ENCODE measurements around the gene MMP28.

Gene MMP28

GRCh38 chr17:35734396-35734795, 61.0 kb downstream of the MMP28 start:
- Mint-ChIP-seq H3K27me3 (ENCODE audit: low read depth) (peaks cover 30% of the 10 kb centered on the region), H3K4me1 (ENCODE audit: low read depth) (peaks cover 10% of the 10 kb centered on the region), H3K27ac (no peak overlapping the region), H3K9me3 (no peaks in the 10 kb centered on the region), H3K36me3 (ENCODE audit: low read depth) (peaks cover 9% of the 10 kb centered on the region), H3K4me3 (no peak overlapping the region)

DNA sequence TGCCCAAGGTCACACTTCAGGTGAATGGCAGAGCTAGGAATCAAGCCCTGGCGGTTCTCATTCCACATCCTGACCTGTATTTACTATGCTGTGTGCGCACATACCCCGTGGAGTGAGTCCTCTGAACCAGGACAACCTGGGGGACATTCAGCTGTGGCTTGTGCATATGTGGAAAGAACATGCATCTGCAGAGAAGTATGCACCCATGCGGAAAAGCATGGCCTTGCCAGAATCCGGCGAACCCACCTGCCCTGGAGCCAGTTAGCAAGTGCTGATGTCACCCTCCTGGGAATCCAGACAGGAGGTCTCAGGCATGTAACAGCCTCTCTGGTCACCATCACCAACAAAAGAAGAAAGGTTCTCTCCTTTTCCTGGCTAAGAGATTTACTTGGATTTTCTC, 62.1 kb downstream of the MMP28 start:
- Mint-ChIP-seq H3K4me3 (no peak overlapping the region), H3K9me3 (no peaks in the 10 kb centered on the region), H3K27ac (no peak overlapping the region), H3K36me3 (ENCODE audit: low read depth) (peaks cover 12% of the 10 kb centered on the region), H3K4me1 (ENCODE audit: low read depth) (peaks cover 10% of the 10 kb centered on the region), H3K27me3 (ENCODE audit: low read depth) (peaks cover 26% of the 10 kb centered on the region)

DNA sequence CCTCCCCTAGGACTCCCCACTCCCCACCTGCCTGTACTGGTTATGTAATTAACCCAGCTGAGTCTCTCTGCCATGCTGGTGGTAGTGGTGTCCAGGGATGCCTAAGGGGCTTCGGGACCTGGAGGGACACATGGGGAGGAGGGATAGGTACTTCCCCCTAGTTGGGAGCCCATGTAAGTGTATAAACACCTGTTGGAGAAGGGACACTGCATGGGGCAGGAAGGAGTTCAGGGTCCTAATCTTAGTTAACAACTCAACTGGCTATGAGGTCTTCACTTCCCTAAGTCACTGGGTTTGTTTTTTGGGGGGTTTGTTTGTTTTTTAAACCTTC, 62.7 kb downstream of the MMP28 start:
- Mint-ChIP-seq H3K4me1 (ENCODE audit: low read depth) (peaks cover 10% of the 10 kb centered on the region), H3K27me3 (ENCODE audit: low read depth) (peaks cover 26% of the 10 kb centered on the region), H3K9me3 (no peaks in the 10 kb centered on the region), H3K4me3 (no peak overlapping the region), H3K36me3 (ENCODE audit: low read depth) (peaks cover 15% of the 10 kb centered on the region), H3K27ac (no peak overlapping the region)

DNA sequence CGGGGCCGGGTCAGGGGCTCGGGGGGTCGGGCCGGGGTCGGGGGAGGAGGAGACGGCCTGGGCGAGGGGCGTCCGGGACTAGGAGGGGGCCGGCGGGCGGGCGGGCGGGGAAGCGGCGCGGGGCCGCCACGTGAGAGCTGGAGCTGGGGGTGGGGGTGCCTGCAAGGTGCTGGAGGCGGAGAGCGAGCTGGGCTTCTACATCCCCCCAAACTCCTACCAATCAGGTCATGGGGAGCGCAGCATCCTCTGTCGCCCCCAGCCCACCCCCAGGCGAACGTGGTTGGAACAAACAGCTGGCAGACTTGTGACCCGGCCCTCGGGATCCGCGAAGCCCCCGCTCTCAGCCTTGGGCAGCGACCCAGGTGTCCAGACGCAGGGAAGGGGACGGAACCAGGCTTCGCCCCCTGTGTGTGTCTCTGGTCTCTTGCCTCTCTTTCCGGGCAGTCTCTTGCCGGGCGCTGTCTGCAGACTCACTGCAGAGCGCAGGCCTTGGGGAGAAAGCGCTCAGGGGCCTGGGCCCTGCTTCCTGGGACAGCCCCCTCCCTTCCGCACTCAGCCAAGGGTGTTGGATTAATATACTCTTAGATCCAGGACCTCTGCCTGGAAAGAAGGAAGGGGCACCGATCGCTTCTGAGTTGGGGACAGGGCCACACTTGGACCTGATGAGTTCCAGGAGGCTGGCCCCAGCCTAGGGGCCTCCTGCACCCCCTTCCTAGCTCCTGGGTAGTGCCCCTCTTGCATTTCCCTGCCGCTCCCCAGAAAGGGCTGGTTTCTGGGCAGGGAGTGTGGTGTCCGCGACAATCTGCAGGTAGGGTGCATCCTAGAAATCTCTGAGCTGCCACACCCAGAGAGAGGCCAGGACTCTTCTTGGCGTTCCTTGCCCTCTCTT, 63.3 kb downstream of the MMP28 start:
- H3K4me3 Mint-ChIP-seq, result peak overlapping the region; percentile 31
- H3K36me3 Mint-ChIP-seq (ENCODE audit: low read depth), result peaks cover 15% of the 10 kb centered on the region
- H3K27ac Mint-ChIP-seq, result no peak overlapping the region
- peaks cover 10% of the 10 kb centered on the region for H3K4me1 Mint-ChIP-seq (ENCODE audit: low read depth)
- no peaks in the 10 kb centered on the region for H3K9me3 Mint-ChIP-seq
- peaks cover 26% of the 10 kb centered on the region for H3K27me3 Mint-ChIP-seq (ENCODE audit: low read depth)

DNA sequence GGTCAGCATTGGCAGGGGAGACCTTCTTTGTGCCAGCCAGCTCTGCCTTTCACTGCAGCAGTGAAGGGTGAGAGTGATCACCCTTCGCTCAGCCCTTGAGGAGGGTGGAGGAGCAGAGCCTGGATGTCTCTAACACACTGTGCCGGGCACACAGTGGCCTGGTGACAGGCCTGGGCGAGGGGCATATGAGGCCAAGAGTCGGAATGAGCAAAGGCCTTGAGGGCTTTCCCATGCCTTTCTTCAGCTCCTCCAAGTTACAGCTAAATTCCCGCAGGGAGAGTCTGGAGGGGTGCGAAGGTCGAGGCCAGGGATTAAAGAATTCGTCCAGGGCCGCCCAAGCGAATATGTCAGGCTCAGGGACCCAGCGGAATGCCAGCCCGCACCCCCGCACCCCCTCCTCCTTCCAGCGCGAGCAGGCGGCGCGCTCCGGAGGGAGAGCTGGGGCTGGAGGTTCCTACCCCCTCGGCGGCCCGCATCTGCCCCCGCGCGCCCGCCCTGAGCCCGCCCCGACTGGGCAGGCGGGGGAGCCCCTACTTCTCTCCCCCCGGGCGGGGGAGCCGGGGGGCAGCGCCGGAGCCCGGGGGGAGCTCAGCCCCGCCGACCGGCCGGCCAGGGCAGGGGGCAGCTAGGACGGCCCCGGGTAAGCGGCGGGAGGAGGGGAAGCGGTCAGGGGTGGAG, 64.1 kb downstream of the MMP28 start, which contains the start of gene RASL10B:
Gene RASL10B, plus strand, starts transcription at position 401 of the 678 bp plus-strand sequence. CDS start 3,546 bp downstream, outside the sequence.
- Mint-ChIP-seq H3K9me3 (no peaks in the 10 kb centered on the region), H3K36me3 (ENCODE audit: low read depth) (peaks cover 15% of the 10 kb centered on the region), H3K4me3 (peak within 1 kb of the TSS; percentile 40), H3K27ac (no peak within 1 kb of the TSS), H3K4me1 (ENCODE audit: low read depth) (peaks cover 10% of the 10 kb centered on the region), H3K27me3 (ENCODE audit: low read depth) (peaks cover 26% of the 10 kb centered on the region)

DNA sequence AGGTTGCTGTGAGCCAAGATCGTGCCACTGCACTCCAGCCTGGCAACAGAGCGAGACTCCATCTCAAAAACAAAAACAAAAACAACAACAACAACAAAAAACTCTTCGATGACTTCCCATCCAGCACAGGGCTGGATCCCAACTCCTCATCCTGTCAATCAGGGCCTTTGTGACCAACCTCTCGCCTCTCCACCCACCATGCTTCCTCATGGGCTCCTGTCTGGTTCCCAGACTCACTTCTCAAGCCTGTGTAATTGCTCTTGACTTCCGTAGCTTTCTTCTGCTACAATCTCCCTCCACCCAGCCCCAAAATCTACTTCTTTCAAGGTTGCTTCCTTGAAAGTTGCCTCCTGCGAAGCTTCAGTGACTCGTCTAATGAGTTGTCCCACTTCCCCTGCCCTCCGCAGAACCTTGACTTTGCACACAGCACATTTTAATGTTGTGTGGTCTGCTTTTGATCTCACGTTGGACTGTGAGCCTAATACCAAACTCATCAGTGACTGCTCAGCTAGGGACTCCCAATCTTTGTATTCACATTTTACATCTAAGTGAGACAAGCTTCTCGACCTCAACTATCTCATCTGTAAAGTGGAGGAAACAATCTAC, 64.9 kb downstream of the MMP28 start:
- no peak overlapping the region for H3K27ac Mint-ChIP-seq
- peaks cover 10% of the 10 kb centered on the region for H3K4me1 Mint-ChIP-seq (ENCODE audit: low read depth)
- H3K9me3 Mint-ChIP-seq, result no peaks in the 10 kb centered on the region
- H3K4me3 Mint-ChIP-seq, result peak overlapping the region; percentile 40
- H3K36me3 Mint-ChIP-seq (ENCODE audit: low read depth), result peaks cover 20% of the 10 kb centered on the region
- peaks cover 26% of the 10 kb centered on the region for H3K27me3 Mint-ChIP-seq (ENCODE audit: low read depth)

DNA sequence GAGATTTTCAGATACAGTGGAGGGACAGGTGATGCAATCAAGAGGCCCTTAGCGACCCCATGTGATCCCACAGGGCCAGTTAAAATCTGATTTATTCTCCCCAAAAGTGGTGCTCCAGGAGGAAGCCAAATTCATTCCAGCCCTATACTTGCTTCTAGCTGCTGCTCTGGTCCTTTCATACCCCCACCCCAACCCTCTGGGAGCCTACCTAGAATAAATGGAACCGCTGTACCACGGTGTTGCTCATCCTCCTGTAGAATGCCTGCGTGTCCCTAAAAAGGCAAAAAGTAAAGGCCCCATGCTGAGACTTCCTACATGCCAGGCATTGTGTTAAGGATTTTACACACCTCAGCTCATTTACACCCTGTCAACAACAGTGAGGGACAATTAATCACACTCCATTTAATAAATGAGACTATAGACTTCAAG, 66.0 kb downstream of the MMP28 start:
- H3K36me3 Mint-ChIP-seq (ENCODE audit: low read depth), result peaks cover 30% of the 10 kb centered on the region
- peaks cover 26% of the 10 kb centered on the region for H3K27me3 Mint-ChIP-seq (ENCODE audit: low read depth)
- no peak overlapping the region for H3K4me3 Mint-ChIP-seq
- H3K27ac Mint-ChIP-seq, result no peak overlapping the region
- no peaks in the 10 kb centered on the region for H3K9me3 Mint-ChIP-seq
- peaks cover 10% of the 10 kb centered on the region for H3K4me1 Mint-ChIP-seq (ENCODE audit: low read depth)

GRCh38 chr17:35728551-35728950, 66.9 kb downstream of the MMP28 start:
- no peak overlapping the region for H3K27ac Mint-ChIP-seq
- peaks cover 33% of the 10 kb centered on the region for H3K36me3 Mint-ChIP-seq (ENCODE audit: low read depth)
- no peak overlapping the region for H3K4me3 Mint-ChIP-seq
- H3K4me1 Mint-ChIP-seq (ENCODE audit: low read depth), result peaks cover 10% of the 10 kb centered on the region
- H3K9me3 Mint-ChIP-seq, result no peaks in the 10 kb centered on the region
- peaks cover 26% of the 10 kb centered on the region for H3K27me3 Mint-ChIP-seq (ENCODE audit: low read depth)

DNA sequence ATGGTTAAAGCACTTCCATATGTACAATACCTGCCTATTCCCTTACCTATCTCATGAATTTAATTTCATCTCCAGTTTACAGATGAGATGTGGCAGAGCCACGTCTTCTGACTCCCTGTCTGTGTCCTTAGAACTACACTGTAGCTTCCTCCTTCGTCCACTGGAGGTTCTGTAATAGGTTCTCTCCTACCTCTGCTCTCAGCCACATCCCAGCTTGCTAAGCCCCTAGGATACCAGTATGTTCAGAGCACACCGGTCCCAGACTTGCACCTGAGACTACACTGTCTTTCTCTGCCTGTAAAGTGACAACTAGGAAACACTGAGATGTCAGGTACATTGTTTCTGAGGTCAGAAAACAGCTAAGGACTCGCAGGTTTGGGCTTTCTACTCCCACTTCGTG, 67.8 kb downstream of the MMP28 start:
- H3K27ac Mint-ChIP-seq, result no peak overlapping the region
- H3K36me3 Mint-ChIP-seq (ENCODE audit: low read depth), result peaks cover 34% of the 10 kb centered on the region
- no peaks in the 10 kb centered on the region for H3K9me3 Mint-ChIP-seq

GRCh38 chr17:35726953-35727460, 68.4 kb downstream of the MMP28 start:
- Mint-ChIP-seq H3K27me3 (ENCODE audit: low read depth) (peaks cover 11% of the 10 kb centered on the region), H3K36me3 (ENCODE audit: low read depth) (peaks cover 34% of the 10 kb centered on the region)

More for the DNA sequence above, 67.8 kb downstream of the MMP28 start:
- Mint-ChIP-seq H3K27me3 (ENCODE audit: low read depth) (peaks cover 17% of the 10 kb centered on the region), H3K4me1 (ENCODE audit: low read depth) (peaks cover 10% of the 10 kb centered on the region), H3K4me3 (no peak overlapping the region)

DNA sequence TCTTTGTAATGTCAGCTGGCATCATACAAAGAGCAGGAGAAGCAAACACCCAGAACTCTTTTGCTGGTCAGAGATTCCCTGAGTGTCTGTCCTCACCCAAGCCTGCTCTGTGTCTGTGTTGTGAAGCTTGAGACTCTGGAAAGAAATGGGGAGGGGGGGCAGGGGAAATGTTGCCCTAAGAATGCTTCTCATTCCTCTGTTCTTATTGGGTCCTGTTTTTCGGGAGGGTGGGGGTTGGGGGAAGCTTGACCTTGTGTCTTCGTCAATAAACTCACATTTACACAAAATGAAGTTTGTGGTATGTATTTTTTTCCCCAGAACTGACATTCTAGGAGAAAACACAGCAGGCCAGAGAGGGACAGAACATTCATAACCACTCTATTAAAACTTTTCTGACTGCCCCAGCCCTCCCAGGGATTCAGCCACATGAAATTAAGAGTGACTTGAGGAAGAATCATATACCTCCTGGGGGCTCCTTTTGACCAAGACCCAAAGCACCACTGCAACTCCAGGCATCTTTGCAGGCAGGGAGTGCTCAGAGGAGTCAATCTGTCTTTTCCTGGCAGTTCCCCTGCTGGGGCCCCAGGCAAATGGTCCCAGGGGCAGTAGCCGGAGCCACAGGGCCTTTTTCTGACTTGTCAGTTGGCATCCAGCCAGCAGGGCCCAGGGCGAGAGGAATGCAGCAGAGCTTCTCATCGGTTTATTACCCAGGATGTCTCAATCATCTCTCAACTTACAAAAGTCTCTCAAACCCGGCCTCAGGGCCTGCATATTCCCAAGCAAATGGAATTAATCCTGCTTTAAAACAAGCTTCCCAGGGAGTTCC, 69.1 kb downstream of the MMP28 start:
- Mint-ChIP-seq H3K27ac (no peak overlapping the region), H3K4me3 (no peak overlapping the region), H3K27me3 (ENCODE audit: low read depth) (peaks cover 11% of the 10 kb centered on the region), H3K9me3 (no peaks in the 10 kb centered on the region), H3K36me3 (ENCODE audit: low read depth) (peaks cover 35% of the 10 kb centered on the region), H3K4me1 (ENCODE audit: low read depth) (peaks cover 10% of the 10 kb centered on the region)

More at GRCh38 chr17:35726953-35727460, 68.4 kb downstream of the MMP28 start:
- no peak overlapping the region for H3K27ac Mint-ChIP-seq
- peaks cover 10% of the 10 kb centered on the region for H3K4me1 Mint-ChIP-seq (ENCODE audit: low read depth)
- H3K4me3 Mint-ChIP-seq, result no peak overlapping the region
- H3K9me3 Mint-ChIP-seq, result no peaks in the 10 kb centered on the region

DNA sequence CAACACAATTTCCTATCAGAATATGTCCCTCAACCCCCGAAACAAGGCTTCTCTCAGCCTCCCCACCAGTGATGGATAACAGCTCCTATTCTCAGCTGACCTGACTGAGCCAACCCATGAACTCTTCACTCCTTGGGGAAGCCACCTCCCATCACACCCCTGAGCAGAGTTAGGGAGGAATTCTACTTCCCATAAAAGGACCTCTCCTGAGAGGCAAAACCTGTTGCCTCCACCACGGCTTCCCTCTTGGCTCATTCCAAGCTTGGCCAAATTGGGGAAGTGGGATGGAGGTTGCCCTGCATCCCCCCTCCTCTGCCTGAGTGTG, 69.7 kb downstream of the MMP28 start:
- H3K27me3 Mint-ChIP-seq (ENCODE audit: low read depth), result peaks cover 5% of the 10 kb centered on the region
- H3K9me3 Mint-ChIP-seq, result no peaks in the 10 kb centered on the region
- H3K36me3 Mint-ChIP-seq (ENCODE audit: low read depth), result peaks cover 31% of the 10 kb centered on the region
- no peak overlapping the region for H3K27ac Mint-ChIP-seq
- H3K4me1 Mint-ChIP-seq (ENCODE audit: low read depth), result peaks cover 5% of the 10 kb centered on the region
- no peak overlapping the region for H3K4me3 Mint-ChIP-seq

DNA sequence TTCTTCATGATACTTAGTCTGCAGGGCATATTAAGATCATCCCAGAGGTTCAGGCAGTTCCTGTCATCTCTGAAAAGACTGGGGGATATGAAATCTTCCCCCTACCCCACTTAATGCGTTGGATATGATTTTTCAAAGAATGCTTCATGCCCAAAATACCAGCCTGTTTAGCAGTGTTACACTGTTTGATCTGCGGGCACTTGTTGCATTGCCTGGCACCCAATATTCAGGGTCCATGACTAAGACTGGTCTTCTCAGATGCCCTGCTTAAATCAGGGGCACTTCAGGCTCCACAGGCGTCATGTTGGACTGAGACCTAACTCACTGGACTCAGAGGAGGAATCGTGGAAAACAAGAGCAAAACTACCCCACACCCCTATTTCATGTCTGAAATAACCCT, 70.4 kb downstream of the MMP28 start:
- Mint-ChIP-seq H3K27ac (no peak overlapping the region), H3K36me3 (ENCODE audit: low read depth) (peaks cover 30% of the 10 kb centered on the region), H3K4me1 (ENCODE audit: low read depth) (no peaks in the 10 kb centered on the region), H3K4me3 (no peak overlapping the region), H3K9me3 (no peaks in the 10 kb centered on the region), H3K27me3 (ENCODE audit: low read depth) (no peaks in the 10 kb centered on the region)

GRCh38 chr17:35723735-35724134, 71.7 kb downstream of the MMP28 start:
- no peak overlapping the region for H3K4me3 Mint-ChIP-seq
- H3K27me3 Mint-ChIP-seq (ENCODE audit: low read depth), result no peaks in the 10 kb centered on the region
- peaks cover 36% of the 10 kb centered on the region for H3K36me3 Mint-ChIP-seq (ENCODE audit: low read depth)
- H3K4me1 Mint-ChIP-seq (ENCODE audit: low read depth), result no peaks in the 10 kb centered on the region
- H3K27ac Mint-ChIP-seq, result no peak overlapping the region
- no peaks in the 10 kb centered on the region for H3K9me3 Mint-ChIP-seq
